GM10266 (cell line): ENCODE results near the gene PTPN13.

Source experiments
- DNase-seq: peaks from one replicate; pipeline ENCODE4 v3.0.0; 2012; ENCODE audit errors: extremely low spot score
- TF ChIP-seq, protein P1 (sequence below): IDR thresholded peaks from 2 replicates; pipeline ENCODE4 v1.5.1; 2012; ENCODE audit warnings: mild to moderate bottlenecking, low read depth; ENCODE audit not compliant: control insufficient read depth, insufficient read depth; ENCODE audit errors: missing control alignments

Gene PTPN13

DNA sequence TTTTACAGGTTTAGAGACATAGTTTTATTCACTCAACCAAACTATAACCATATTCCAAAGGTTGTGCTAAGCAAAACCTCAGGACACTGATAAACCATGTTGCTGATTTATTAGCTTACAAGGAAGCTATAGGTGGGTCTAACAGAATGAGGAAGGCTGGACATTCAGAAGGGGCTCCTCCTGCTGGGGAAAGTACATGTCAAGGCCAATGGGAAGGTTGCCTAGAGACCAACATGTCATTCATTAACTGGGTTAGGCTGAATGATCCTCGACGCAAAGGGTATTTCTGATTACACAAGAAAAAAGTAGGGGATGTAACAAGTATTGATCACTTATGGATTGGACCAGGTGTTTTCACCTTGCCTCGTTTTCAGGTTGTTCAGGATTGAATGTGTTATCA lies 224.7 kb downstream of the PTPN13 start:
- TF ChIP-seq, protein P1, sequence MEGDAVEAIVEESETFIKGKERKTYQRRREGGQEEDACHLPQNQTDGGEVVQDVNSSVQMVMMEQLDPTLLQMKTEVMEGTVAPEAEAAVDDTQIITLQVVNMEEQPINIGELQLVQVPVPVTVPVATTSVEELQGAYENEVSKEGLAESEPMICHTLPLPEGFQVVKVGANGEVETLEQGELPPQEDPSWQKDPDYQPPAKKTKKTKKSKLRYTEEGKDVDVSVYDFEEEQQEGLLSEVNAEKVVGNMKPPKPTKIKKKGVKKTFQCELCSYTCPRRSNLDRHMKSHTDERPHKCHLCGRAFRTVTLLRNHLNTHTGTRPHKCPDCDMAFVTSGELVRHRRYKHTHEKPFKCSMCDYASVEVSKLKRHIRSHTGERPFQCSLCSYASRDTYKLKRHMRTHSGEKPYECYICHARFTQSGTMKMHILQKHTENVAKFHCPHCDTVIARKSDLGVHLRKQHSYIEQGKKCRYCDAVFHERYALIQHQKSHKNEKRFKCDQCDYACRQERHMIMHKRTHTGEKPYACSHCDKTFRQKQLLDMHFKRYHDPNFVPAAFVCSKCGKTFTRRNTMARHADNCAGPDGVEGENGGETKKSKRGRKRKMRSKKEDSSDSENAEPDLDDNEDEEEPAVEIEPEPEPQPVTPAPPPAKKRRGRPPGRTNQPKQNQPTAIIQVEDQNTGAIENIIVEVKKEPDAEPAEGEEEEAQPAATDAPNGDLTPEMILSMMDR: no peak
- no peak for DNase-seq

DNA sequence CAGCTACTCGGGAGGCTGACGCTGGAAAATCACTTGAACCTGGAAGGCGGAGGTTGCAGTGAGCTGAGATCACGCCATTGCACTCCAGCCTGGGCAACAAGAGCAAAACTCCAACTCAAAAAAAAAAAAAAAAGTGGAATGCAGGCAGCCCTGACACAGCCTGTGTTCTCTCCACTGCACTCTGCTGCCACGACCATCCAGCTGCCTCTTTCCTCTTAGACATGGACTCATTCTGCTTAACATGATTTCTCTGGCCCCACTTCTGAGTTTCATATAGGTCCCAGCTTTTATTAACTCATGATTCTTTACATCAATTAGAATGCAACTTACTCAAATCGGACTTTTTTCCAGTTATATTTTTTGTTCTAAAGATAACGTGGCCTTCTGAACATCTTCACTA lies 225.4 kb downstream of the PTPN13 start:
- TF ChIP-seq, protein P1: no peak

DNA sequence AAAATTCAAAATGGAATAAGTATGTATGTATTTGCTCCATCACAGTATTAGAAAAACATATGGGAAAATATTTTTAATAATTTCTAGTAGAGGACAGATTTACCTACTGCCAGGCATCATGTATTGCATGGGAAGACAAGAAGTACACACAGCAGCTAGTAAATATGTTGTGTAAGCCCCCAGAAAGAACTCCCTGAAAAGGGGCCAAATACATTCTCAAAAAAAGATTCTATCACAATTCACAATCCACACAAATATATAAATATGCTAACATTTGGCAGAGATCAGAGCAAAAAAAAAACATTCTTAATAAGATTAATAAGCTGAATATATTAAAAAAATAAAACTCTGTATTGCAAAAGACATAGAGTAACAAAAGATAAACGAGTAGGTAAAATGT lies 227.0 kb downstream of the PTPN13 start:
- TF ChIP-seq, protein P1: no peak
- DNase-seq: no peak

More for the DNA sequence above, 225.4 kb downstream of the PTPN13 start:
- no peak for DNase-seq

DNA sequence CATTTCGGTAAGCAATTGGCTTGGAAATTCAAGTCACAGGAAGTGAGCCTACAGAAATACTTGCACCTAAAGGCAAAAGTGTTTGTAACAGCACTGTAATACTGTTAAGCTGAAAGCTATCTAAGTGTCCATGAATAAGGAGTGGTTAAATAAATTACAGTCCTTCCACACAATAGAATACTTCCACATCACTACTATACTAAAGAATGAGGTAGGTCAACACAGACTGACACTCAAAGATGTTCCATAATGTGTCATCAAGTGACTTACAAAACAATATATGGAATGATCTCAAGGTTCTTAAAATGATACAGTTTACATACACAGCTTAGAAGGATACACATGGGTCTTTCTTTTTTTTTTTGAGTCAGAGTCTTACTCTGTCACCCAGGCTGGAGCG lies 228.0 kb downstream of the PTPN13 start:
- TF ChIP-seq, protein P1: no peak
- no peak for DNase-seq

DNA sequence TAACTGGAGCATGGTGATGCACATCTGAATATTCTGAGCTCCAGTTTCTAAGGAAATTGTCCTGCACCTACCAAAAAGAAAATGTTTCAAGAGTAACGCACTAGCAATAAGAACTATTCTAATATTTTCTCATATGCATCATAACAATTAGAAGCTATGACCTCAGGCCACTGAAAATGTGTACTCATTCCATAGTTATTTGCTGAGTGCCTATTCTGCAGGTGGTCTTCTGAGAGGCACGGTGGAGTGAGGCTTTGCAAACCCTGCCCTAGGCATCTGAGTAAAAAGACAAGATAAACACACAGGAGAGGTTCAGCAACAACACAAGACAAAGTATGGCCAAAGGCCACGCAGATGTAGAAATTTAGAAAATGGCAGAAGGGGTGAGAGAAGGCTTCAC lies 231.4 kb downstream of the PTPN13 start:
- no peak for DNase-seq
- TF ChIP-seq, protein P1: no peak

DNA sequence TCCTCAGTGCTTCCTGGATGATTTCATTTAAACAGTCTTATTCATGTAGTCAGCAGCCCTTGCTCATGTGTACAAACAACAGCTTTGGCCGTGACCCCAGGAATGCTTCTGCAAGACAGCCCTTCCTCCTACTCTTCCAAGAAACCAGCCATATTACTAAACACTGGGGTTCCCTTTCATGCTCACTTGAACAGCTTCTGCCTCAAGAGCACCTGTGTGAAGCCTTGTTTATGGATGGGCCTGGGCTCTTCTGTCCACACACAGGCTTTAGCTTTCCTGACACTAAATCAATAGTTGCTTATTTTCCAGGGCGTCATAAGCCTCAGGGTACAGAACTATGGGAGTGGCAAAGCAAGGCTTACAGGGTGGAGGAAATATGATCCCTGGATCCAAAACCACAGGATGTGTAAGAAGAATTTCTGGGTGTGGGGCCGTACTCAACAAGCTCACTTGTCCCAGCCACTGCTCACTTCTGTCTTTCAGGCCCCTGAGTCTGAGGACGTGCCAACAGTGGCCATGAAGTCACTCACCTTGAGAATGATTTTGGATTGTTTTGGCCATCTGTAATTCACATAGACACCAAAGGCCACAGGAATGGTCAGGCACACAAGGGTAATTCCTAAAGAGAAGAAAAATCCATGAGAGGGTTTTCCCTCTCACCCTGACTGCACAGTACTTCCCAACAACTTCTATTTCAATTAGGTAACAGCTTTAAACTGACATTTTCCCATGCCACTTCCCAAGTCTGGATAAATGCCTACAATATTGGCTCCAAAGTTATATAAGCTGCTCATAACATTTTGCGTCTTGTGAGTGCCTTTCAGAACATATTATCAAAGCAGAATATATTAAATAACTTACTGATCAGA lies 237.4 kb downstream of the PTPN13 start:
- DNase-seq: no peak
- TF ChIP-seq, protein P1: no peak

DNA sequence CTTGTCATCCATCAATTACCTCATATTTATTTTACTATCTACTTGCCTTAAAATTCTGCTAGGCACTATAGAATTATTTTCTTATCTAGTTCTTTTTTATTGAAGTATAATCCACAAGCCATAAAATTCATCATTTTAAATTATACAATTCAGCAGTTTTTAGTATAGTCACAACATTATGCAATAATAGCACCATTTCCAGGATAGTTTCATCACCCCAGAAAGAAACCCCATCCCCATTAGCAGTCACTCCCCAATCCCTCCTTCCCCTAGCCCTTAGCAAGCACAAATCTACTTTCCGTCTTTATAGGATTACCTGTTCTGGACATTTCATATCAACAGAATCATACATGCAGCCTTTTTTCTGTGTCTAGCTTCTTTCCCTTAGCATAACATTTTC lies 239.5 kb downstream of the PTPN13 start:
- no peak for DNase-seq
- TF ChIP-seq, protein P1: no peak
